Esophagus mucosa (tissue), 1 donor: ENCODE measurements around the gene CYP21A2. TPM values are rescaled to one million over a fixed set of nuclear protein-coding genes. Genes with fewer than 3 reads are reported as not detected.
"Not testable (repeated sequence)": the region's sequence is repeated elsewhere in the genome, so short reads cannot be mapped to it uniquely, and the experiment has no call there.

Experiments used
- ATAC-seq: fragments of 200-7000 bp; cut with Tn5 transposase; one replicate; pipeline ENCODE4 v1.9.1; 2020
- total RNA-seq: library from RNA; stranded (reverse); gene quantifications from one replicate; pipeline ENCODE4 v1.2.4, GENCODE V29; 2023
- donor health status: DM: yes; HTN: yes; CAD: no.

The CYP21A2 gene
- total RNA-seq, result 0.60 TPM

DNA sequence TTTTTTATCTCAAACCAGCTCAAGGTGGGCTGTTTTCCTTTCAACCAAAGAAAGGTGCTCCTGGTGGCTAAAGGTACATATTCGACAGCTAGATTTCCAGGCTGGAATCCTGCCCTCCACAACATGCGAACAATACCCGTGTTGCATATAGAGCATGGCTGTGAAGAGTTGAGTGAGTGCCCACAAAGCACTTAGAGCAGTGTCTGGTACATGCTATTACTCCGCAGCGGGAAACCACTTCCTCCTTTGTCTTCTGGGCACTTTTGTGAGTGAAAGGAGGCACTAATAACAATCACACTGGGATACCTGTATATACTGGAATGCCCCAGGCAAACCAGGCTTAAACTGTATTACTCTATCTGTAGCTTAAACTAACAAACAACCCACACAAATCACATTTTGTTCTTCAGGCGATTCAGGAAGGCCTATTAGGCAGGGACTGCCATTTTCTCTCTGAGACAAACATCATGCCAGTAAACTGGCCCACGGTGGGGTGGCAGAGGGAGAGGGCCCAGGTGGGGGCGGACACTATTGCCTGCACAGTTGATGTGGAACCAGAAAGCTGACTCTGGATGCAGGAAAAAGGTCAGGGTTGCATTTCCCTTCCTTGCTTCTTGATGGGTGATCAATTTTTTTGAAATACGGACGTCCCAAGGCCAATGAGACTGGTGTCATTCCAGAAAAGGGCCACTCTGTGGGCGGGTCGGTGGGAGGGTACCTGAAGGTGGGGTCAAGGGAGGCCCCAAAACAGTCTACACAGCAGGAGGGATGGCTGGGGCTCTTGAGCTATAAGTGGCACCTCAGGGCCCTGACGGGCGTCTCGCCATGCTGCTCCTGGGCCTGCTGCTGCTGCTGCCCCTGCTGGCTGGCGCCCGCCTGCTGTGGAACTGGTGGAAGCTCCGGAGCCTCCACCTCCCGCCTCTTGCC lies at the start of gene CYP21A2:
CYP21A2 (plus strand) TSS at position 818 of the 927 bp plus-strand sequence; CDS start at position 826, 8 bp downstream.
- ATAC-seq, result peak; percentile 35

DNA sequence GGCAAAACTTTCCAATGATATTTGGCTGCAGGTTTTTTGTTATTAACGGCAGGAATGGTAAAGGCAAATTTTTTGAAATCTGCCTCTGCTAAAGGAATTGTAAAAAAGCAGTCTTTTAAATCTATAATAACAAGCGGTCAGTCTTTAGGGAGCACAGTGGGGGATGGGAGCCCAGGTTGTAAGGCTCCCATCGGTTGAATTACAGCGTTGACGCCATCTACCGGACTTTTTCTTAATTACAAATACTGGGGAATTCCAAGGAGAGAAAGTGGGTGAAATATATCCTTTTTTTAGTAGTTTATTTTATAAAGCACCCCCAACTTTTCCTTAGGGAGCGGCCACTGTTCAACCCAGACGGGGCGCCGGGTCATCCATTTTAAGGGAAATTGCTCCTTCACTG lies 48.9 kb upstream of the CYP21A2 start:
- ATAC-seq, result not testable (repeated sequence)

DNA sequence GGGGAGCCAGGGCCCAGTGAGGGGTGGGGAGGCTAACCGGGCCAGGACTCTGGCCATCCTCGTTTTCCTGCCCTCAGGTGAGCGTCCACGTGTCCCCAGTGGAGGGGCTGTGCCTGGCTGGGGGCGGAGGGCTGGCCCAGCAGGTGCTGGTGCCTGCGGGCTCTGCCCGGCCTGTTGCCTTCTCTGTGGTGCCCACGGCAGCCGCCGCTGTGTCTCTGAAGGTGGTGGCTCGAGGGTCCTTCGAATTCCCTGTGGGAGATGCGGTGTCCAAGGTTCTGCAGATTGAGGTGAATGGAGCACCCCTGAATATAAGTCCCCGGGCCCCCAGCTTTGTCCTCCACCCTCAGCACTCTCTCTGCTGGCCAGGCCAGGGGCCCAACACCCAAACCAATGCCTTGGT lies 43.8 kb upstream of the CYP21A2 start:
- ATAC-seq, result not testable (repeated sequence)

DNA sequence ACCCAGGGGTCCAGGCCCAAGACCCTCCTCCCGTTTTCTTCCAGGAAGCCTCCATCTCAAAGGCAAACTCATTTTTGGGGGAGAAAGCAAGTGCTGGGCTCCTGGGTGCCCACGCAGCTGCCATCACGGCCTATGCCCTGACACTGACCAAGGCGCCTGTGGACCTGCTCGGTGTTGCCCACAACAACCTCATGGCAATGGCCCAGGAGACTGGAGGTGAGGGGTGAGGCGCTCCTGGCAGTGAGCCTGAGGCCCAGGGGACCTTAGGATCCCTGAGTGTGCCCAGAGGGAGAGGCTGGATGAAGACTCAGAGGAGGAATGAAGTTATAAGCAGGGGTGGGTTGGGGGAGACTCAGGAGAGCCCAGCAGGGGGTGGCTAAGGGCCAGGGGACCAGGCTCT lies 41.8 kb upstream of the CYP21A2 start:
- ATAC-seq, result not testable (repeated sequence)

DNA sequence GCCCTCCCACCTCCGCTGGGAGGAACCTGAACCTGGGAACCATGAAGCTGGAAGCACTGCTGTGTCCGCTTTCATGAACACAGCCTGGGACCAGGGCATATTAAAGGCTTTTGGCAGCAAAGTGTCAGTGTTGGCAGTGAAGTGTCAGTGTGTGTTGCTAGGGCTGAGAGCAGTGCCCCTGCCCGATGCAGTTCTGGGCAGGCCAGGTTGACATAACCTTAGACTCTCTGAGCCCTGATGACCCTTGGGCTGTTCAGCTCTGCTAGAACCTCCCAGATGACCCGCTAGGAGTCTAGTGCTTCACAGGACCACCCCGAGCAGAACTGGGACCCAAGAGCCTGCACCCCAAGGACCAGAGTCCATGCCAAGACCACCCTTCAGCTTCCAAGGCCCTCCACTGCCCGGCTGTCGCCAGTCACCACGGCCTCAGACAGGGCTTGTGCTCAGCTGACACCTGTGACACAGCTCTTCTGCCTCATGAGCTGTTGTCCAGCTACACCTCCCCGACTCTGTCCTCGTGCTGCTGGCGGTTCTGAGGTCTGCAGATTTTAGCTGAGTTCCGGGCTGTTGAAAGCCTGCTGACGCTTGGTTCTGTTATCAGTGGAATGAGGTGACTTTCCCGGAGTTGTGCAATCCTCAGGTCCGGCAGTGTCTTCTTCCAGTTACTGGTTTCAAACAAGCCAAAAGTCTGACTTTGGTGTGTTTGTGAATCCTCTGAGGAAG lies 35.5 kb upstream of the CYP21A2 start:
- not testable (repeated sequence) for ATAC-seq

DNA sequence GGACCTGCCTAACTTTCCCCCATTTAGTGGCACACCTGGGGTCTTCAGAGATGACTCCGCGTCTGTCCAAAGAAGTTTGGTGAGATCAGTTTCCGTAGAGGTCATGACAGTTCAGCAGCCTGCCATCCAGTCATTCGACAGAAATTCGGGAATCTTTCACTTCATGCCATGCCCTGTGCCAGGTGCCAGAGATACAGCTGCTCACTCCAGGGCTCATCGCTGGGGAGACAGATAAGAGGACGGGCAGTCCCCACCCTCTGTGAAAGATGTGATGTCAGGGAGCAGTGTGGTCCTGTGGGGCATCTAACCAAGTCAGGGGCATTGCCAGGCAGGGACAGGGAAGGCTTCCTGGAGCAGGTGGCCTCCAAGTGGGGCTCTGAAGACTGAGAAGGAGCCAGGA lies 34.9 kb upstream of the CYP21A2 start:
- not testable (repeated sequence) for ATAC-seq

DNA sequence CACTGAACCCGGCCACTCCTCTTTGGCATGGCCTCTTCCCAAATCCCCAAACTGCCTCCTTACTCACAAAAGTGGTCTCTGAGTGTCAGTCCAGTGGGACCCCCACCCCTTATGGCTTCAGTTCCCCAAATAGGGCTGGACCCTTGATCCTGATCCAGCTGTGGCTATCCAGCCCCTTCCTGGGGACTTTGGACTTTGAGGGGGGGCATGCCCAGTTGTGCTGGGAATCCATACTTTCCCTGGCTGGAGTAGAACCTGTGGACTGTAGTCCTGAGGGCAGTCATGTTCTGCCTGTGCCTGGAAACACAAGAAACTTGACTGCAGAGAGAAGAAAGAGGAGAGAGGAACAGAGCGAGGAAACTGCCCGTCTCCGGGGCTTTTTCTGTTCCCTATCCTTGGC lies 33.8 kb upstream of the CYP21A2 start:
- not testable (repeated sequence) for ATAC-seq

DNA sequence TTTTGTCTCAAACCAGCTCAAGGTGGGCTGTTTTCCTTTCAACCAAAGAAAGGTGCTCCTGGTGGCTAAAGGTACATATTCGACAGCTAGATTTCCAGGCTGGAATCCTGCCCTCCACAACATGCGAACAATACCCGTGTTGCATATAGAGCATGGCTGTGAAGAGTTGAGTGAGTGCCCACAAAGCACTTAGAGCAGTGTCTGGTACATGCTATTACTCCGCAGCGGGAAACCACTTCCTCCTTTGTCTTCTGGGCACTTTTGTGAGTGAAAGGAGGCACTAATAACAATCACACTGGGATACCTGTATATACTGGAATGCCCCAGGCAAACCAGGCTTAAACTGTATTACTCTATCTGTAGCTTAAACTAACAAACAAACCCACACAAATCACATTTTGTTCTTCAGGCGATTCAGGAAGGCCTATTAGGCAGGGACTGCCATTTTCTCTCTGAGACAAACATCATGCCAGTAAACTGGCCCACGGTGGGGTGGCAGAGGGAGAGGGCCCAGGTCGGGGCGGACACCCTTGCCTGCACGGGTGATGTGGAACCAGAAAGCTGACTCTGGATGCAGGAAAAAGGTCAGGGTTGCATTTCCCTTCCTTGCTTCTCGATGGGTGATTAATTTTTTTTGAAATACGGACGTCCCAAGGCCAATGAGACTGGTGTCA lies 33.2 kb upstream of the CYP21A2 start:
- peak; percentile 38 for ATAC-seq

DNA sequence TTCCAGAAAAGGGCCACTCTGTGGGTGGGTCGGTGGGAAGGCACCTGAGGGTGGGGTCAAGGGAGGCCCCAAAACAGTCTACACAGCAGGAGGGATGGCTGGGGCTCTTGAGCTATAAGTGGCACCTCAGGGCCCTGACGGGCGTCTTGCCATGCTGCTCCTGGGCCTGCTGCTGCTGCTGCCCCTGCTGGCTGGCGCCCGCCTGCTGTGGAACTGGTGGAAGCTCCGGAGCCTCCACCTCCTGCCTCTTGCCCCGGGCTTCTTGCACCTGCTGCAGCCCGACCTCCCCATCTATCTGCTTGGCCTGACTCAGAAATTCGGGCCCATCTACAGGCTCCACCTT lies 32.7 kb upstream of the CYP21A2 start:
- not testable (repeated sequence) for ATAC-seq

DNA sequence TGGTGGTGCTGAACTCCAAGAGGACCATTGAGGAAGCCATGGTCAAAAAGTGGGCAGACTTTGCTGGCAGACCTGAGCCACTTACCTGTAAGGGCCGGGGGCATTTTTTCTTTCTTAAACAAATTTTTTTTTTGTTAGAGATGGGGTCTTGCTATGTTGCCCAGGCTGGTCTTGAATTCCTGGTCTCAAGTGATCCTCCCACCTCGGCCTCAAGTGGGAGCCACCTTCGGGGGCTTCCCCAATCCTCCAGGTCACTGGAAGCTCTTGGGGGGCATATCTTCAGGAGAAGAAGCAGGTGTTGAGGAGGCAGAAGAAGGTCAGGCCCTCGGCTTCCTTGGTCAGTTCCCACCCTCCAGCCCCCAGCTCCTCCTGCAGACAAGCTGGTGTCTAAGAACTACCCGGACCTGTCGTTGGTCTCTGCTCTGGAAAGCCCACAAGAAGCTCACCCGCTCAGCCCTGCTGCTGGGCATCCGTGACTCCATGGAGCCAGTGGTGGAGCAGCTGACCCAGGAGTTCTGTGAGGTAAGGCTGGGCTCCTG lies 32.2 kb upstream of the CYP21A2 start:
- ATAC-seq, result not testable (repeated sequence)

DNA sequence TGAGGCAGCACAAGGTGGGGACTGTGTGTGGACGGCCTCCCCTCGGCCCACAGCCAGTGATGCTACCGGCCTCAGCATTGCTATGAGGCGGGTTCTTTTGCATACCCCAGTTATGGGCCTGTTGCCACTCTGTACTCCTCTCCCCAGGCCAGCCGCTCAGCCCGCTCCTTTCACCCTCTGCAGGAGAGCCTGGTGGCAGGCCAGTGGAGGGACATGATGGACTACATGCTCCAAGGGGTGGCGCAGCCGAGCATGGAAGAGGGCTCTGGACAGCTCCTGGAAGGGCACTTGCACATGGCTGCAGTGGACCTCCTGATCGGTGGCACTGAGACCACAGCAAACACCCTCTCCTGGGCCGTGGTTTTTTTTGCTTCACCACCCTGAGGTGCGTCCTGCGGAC lies 31.1 kb upstream of the CYP21A2 start:
- not testable (repeated sequence) for ATAC-seq

DNA sequence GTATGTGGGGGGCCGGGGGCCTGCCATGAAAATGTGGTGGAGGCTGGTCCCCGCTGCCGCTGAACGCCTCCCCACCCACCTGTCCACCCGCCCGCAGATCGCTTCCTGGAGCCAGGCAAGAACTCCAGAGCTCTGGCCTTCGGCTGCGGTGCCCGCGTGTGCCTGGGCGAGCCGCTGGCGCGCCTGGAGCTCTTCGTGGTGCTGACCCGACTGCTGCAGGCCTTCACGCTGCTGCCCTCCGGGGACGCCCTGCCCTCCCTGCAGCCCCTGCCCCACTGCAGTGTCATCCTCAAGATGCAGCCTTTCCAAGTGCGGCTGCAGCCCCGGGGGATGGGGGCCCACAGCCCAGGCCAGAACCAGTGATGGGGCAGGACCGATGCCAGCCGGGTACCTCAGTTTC lies 30.2 kb upstream of the CYP21A2 start:
- not testable (repeated sequence) for ATAC-seq

DNA sequence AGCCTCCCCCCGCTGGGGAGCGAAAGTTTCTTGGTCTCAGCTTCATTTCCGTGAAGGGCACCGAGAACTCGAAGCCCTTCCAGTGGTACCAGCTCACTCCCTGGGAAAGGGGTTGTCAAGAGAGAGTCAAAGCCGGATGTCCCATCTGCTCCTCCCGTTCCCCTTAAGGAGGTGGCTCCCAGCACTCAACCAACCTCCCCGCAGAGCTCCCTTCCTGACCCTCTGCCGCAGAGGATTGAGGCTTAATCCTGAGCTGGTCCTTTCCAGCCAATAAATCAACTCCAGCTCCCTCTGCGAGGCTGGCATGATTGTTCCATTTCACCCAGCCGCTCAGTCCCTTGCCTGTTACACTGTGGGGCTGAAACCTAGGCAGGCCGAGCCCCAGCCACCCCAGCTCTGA lies 29.6 kb upstream of the CYP21A2 start:
- ATAC-seq, result not testable (repeated sequence)

DNA sequence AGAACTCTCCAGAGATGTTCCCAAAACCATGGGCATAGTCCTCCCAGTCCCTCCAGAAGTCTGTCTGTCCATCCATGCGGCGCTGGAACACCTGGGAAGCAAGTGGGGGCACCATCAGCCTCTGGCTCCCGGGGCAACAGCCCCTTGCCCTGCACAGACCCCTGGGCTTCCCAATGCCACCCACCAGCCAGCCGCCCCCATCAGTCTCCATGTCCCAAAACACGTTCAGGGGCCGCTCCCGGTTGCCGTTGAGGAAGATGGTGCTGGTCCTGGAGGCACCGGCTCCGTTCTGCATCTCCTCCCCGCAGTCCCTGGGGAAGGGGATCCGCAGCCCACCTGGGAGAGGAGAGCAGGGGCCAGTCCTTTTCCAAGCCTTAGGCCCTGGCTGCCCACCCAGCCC lies 28.7 kb upstream of the CYP21A2 start:
- ATAC-seq, result not testable (repeated sequence)

DNA sequence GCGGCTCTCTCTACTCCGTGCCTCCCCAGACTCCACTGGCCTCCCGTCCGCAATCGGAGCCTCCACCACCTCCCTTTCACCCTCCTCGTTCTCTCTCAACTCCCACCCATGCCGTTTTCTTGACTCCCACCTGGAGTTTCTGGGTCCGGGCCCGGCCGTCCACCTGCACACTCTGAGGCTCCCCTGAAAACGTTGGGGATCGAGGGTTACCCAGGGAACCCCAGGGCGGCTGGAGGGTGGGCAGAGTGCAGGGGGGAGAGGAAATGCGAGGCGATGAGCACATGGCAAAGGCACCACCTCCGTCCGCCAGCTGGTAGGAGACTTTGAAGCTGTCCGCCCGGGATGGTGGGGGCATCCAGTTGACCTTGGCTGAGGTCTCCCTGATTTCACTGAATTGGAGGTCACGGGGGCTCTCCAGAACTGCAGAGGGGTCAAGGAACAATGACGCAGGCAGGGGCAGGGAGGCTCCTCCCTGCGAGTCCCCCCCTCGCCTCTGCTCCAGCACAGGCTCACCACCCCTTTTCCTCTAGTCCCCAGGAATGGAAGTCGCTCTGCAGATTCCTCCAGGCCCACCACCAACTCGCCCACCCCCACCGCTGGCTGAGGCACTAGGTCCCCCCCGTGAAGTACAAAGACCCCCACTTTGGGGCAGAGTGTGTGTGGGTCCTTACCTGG lies 27.2 kb upstream of the CYP21A2 start:
- ATAC-seq, result not testable (repeated sequence)

DNA sequence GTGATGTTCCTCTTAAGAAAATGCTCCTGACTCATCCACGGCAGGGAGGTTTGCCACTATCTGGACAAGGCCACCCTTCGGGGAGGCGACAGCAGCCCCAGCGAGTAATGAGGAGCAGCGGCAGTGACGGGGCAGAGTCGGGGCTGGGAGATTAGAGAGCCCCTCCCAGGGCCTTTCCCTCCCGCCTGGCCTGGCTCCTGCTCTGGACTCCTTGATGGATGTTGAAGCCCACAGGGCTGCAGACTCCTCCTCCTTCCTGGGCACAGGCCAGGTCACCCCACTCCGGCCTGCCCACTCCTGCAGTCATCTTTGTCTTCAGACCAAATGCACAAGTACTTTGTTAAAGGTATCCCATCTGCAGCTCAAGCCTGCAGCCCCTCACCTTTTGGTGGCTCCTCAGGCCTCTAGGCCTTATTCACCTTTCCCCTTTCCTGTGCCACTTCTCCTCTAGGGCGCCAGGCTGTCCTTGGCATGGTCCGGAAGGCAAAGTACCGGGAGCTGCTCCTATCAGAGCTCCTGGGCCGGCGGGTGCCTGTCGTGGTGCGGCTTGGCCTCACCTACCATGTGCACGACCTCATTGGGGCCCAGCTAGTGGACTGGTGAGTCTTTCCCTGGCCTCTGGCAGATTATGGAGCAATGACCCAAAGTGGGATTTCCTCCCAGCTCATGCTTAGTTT lies 25.1 kb upstream of the CYP21A2 start:
- not testable (repeated sequence) for ATAC-seq

DNA sequence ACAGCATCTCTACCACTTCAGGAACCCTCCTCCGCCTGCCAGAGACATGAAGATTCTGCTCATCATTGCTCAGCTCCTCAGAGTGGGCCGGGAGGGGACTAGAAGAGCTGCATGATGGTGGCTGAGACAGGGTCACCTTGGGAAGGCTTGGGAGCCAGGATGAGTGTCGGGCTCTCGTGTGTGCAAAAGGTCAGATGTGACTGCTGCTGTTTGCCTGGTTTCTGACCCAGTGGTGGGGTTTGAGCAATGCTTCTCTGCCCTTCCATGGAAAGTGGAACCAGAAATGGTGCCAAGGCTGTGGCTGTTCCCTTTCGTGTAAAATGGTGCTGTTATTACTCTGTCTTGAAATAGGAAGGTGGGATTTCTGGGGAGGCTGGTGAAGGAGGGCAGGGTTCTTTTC lies 24.5 kb upstream of the CYP21A2 start:
- not testable (repeated sequence) for ATAC-seq

DNA sequence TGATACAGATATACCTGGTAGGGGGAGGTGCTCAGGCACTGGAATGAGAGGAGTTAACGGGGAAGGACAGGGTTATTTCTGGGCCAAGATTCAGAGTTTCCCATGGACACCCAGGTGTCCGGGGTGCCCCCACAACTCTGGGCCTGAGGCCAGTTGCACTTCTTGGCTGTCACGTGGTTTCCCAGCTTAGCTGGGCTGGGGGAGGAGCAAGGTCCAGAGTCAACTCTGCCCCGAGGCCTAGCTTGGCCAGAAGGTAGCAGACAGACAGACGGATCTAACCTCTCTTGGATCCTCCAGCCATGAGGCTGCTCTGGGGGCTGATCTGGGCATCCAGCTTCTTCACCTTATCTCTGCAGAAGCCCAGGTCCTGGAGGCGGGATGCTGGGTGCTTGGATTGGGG lies 23.7 kb upstream of the CYP21A2 start, which contains the start of gene C4B:
C4B (plus strand) TSS at position 249 of the 400 bp plus-strand sequence; CDS start at position 300, 51 bp downstream.
- not testable (repeated sequence) for ATAC-seq

DNA sequence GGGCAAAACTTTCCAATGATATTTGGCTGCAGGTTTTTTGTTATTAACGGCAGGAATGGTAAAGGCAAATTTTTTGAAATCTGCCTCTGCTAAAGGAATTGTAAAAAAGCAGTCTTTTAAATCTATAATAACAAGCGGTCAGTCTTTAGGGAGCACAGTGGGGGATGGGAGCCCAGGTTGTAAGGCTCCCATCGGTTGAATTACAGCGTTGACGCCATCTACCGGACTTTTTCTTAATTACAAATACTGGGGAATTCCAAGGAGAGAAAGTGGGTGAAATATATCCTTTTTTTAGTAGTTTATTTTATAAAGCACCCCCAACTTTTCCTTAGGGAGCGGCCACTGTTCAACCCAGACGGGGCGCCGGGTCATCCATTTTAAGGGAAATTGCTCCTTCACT lies 16.1 kb upstream of the CYP21A2 start:
- not testable (repeated sequence) for ATAC-seq

DNA sequence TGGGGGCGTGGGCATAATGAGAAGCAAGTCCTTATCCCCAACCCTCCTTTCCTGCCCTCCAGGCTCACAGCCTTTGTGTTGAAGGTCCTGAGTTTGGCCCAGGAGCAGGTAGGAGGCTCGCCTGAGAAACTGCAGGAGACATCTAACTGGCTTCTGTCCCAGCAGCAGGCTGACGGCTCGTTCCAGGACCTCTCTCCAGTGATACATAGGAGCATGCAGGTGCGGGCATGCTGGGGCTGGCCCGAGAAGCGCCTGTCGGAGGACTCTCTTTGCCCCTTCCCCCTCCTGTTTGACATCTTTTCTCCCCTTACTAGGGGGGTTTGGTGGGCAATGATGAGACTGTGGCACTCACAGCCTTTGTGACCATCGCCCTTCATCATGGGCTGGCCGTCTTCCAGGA lies 9.6 kb upstream of the CYP21A2 start:
- peak; percentile 69 for ATAC-seq

DNA sequence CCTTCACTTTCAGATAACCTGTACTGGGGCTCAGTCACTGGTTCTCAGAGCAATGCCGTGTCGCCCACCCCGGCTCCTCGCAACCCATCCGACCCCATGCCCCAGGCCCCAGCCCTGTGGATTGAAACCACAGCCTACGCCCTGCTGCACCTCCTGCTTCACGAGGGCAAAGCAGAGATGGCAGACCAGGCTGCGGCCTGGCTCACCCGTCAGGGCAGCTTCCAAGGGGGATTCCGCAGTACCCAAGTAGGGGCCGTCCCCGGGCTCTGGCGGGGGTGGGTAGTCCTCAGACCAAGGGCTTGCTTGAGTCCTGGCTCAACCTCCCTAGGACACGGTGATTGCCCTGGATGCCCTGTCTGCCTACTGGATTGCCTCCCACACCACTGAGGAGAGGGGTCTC lies 8.7 kb upstream of the CYP21A2 start:
- ATAC-seq, result not testable (repeated sequence)
